ENCODE results near the gene NADSYN1.

The NADSYN1 gene

GRCh38 chr11:71472941-71473792 lies 20.2 kb downstream of the NADSYN1 start:
- no peaks in the 10 kb centered on the region for H3K9me3 Mint-ChIP-seq
- H3K27ac Mint-ChIP-seq = no peak overlapping the region
- peaks cover 83% of the 10 kb centered on the region for H3K36me3 Mint-ChIP-seq
- no peaks in the 10 kb centered on the region for H3K4me1 Mint-ChIP-seq
- no peak for ATAC-seq
- no peaks in the 10 kb centered on the region for H3K27me3 Mint-ChIP-seq
- H3K4me3 Mint-ChIP-seq = no peak overlapping the region

GRCh38 chr11:71473793-71474080 lies 20.7 kb downstream of the NADSYN1 start:
- Mint-ChIP-seq H3K27ac (no peak overlapping the region), H3K4me1 (no peaks in the 10 kb centered on the region), H3K36me3 (peaks cover 82% of the 10 kb centered on the region), H3K4me3 (no peak overlapping the region), H3K9me3 (no peaks in the 10 kb centered on the region), H3K27me3 (no peaks in the 10 kb centered on the region)
- no peak for ATAC-seq

- H3K27ac Mint-ChIP-seq = no peak overlapping the region
- H3K27me3 Mint-ChIP-seq = no peaks in the 10 kb centered on the region
- H3K4me1 Mint-ChIP-seq = no peaks in the 10 kb centered on the region
- ATAC-seq = no peak
- H3K36me3 Mint-ChIP-seq = peaks cover 82% of the 10 kb centered on the region
- no peak overlapping the region for H3K4me3 Mint-ChIP-seq
- no peaks in the 10 kb centered on the region for H3K9me3 Mint-ChIP-seq
Measured at GRCh38 chr11:71474141-71474770, 21.3 kb downstream of the NADSYN1 start.

GRCh38 chr11:71474771-71475483 lies 21.9 kb downstream of the NADSYN1 start:
- ATAC-seq = no peak
- H3K36me3 Mint-ChIP-seq = peaks cover 87% of the 10 kb centered on the region
- H3K27me3 Mint-ChIP-seq = no peaks in the 10 kb centered on the region
- H3K9me3 Mint-ChIP-seq = no peaks in the 10 kb centered on the region
- no peaks in the 10 kb centered on the region for H3K4me1 Mint-ChIP-seq
- H3K27ac Mint-ChIP-seq = no peak overlapping the region
- H3K4me3 Mint-ChIP-seq = no peak overlapping the region

GRCh38 chr11:71476031-71476430 lies 23.0 kb downstream of the NADSYN1 start:
- Mint-ChIP-seq H3K27ac (no peak overlapping the region), H3K4me1 (no peaks in the 10 kb centered on the region), H3K27me3 (no peaks in the 10 kb centered on the region), H3K36me3 (peaks cover 91% of the 10 kb centered on the region), H3K9me3 (no peaks in the 10 kb centered on the region), H3K4me3 (no peak overlapping the region)
- ATAC-seq = no peak

GRCh38 chr11:71476926-71477640 lies 24.1 kb downstream of the NADSYN1 start:
- peaks cover 92% of the 10 kb centered on the region for H3K36me3 Mint-ChIP-seq
- H3K27me3 Mint-ChIP-seq = no peaks in the 10 kb centered on the region
- no peak for ATAC-seq
- H3K4me3 Mint-ChIP-seq = no peak overlapping the region
- H3K27ac Mint-ChIP-seq = no peak overlapping the region
- no peaks in the 10 kb centered on the region for H3K4me1 Mint-ChIP-seq
- H3K9me3 Mint-ChIP-seq = no peaks in the 10 kb centered on the region

- H3K27ac Mint-ChIP-seq = no peak overlapping the region
- no peaks in the 10 kb centered on the region for H3K9me3 Mint-ChIP-seq
- H3K36me3 Mint-ChIP-seq = peaks cover 91% of the 10 kb centered on the region
- ATAC-seq = no peak
- H3K27me3 Mint-ChIP-seq = no peaks in the 10 kb centered on the region
- H3K4me1 Mint-ChIP-seq = no peaks in the 10 kb centered on the region
- no peak overlapping the region for H3K4me3 Mint-ChIP-seq
Measured at GRCh38 chr11:71477641-71478527, 24.9 kb downstream of the NADSYN1 start.

GRCh38 chr11:71478528-71478840 lies 25.5 kb downstream of the NADSYN1 start:
- no peaks in the 10 kb centered on the region for H3K9me3 Mint-ChIP-seq
- no peak overlapping the region for H3K27ac Mint-ChIP-seq
- H3K4me3 Mint-ChIP-seq = no peak overlapping the region
- no peak for ATAC-seq
- no peaks in the 10 kb centered on the region for H3K27me3 Mint-ChIP-seq
- peaks cover 91% of the 10 kb centered on the region for H3K36me3 Mint-ChIP-seq
- H3K4me1 Mint-ChIP-seq = no peaks in the 10 kb centered on the region

- Mint-ChIP-seq H3K27ac (no peak overlapping the region), H3K4me1 (no peaks in the 10 kb centered on the region), H3K4me3 (no peak overlapping the region), H3K27me3 (no peaks in the 10 kb centered on the region), H3K9me3 (no peaks in the 10 kb centered on the region), H3K36me3 (peaks cover 96% of the 10 kb centered on the region)
- ATAC-seq = no peak
Measured at GRCh38 chr11:71481101-71481960, 28.3 kb downstream of the NADSYN1 start.

GRCh38 chr11:71482216-71482615 lies 29.2 kb downstream of the NADSYN1 start:
- ATAC-seq = no peak
- H3K9me3 Mint-ChIP-seq = no peaks in the 10 kb centered on the region
- no peak overlapping the region for H3K4me3 Mint-ChIP-seq
- no peak overlapping the region for H3K27ac Mint-ChIP-seq
- H3K4me1 Mint-ChIP-seq = no peaks in the 10 kb centered on the region
- H3K36me3 Mint-ChIP-seq = peaks cover 97% of the 10 kb centered on the region
- no peaks in the 10 kb centered on the region for H3K27me3 Mint-ChIP-seq

- Mint-ChIP-seq H3K27me3 (no peaks in the 10 kb centered on the region), H3K4me1 (peaks cover 2% of the 10 kb centered on the region), H3K4me3 (no peak overlapping the region), H3K9me3 (no peaks in the 10 kb centered on the region), H3K27ac (no peak overlapping the region), H3K36me3 (peaks cover 93% of the 10 kb centered on the region)
- ATAC-seq = no peak
Measured at GRCh38 chr11:71482746-71483364, 29.9 kb downstream of the NADSYN1 start.

GRCh38 chr11:71483692-71484091 lies 30.7 kb downstream of the NADSYN1 start:
- Mint-ChIP-seq H3K9me3 (no peaks in the 10 kb centered on the region), H3K27me3 (no peaks in the 10 kb centered on the region), H3K4me1 (peaks cover 10% of the 10 kb centered on the region), H3K36me3 (peaks cover 95% of the 10 kb centered on the region), H3K27ac (no peak overlapping the region), H3K4me3 (no peak overlapping the region)
- ATAC-seq = no peak

GRCh38 chr11:71484248-71485062 lies 31.5 kb downstream of the NADSYN1 start:
- Mint-ChIP-seq H3K36me3 (peaks cover 95% of the 10 kb centered on the region), H3K27me3 (no peaks in the 10 kb centered on the region), H3K4me1 (peaks cover 18% of the 10 kb centered on the region), H3K27ac (no peak overlapping the region), H3K9me3 (no peaks in the 10 kb centered on the region), H3K4me3 (no peak overlapping the region)
- no peak for ATAC-seq
